HCT116 (cell line): ENCODE results near the gene NLE1. TPM values are rescaled to one million over a fixed set of nuclear protein-coding genes. Genes with fewer than 3 reads are reported as not detected.

ENCODE experiments used
- ATAC-seq: fragments of 200-7000 bp; cut with Tn5 transposase; 2 replicates; pipeline ENCODE4 v1.9.1; 2020; ENCODE audit warnings: mild to moderate bottlenecking, moderate library complexity
- BruUV-seq: library from RNA; stranded (reverse); fragments of 400-500 nt; replicated peaks from 2 replicates; lab custom pipeline; 2021; lab: Mats Ljungman, UMichigan
- CTCF ChIA-PET: fragments of 300-600 bp; sonication (Branson Sonifier 250); formaldehyde crosslinking; loops from one replicate; lab custom pipeline; 2021; ENCODE audit warnings: antibody characterized with exemption; lab: Charles Lee
- POLR2A ChIA-PET: fragments of 300-600, 350-600 bp; sonication (Branson Sonifier 250); formaldehyde crosslinking; loops from one replicate; lab custom pipeline; 2021; ENCODE audit warnings: antibody characterized with exemption; lab: Charles Lee
- RAD21 ChIA-PET, 2 experiments: fragments of 300-600 bp; sonication (Branson Sonifier 250); formaldehyde crosslinking; loops; one replicate each; lab custom pipeline; 2023; ENCODE audit warnings: low total read pairs in 2 of 2; ENCODE audit not compliant: uncharacterized antibody in 2 of 2, unreplicated experiment in 2 of 2, low non-redundant PET in 1 of 2; lab: Charles Lee
- DNase-seq: peaks from one replicate; pipeline ENCODE4 v3.0.0-alpha.2; 2010; ENCODE audit warnings: low read depth, low spot score
- H2AFZ ChIP-seq: fragments of 200-600 bp; shearing (Covaris generic), sonication (generic); 2 replicates; pipeline ENCODE4 v1.6.1; 2017; ENCODE audit warnings: low read depth, mixed run types, mixed read lengths, antibody characterized with exemption, low read length; ENCODE audit not compliant: poor library complexity, severe bottlenecking
- H3K27ac ChIP-seq: 2 replicates; pipeline ENCODE4 v1.5.1; 2012; ENCODE audit warnings: low read depth, low read length
- H3K27me3 ChIP-seq: fragments of 200-600 bp; sonication (generic); 2 replicates; pipeline ENCODE4 v1.6.1; 2016; ENCODE audit warnings: mixed run types, low read length, mixed read lengths; ENCODE audit not compliant: insufficient read depth
- H3K36me3 ChIP-seq, 2 experiments: fragments of 200-500 bp in 1 of 2; fragments of 200-600 bp in 1 of 2; sonication (Bioruptor generic) in 1 of 2; sonication (generic) in 1 of 2; 2 replicates each; pipeline versions ENCODE4 v1.5.1 to v1.6.1; 2014 to 2016; ENCODE audit warnings: low read length in 2 of 2, inconsistent platforms in 1 of 2, mixed read lengths in 1 of 2, mixed run types in 1 of 2; ENCODE audit not compliant: insufficient read depth in 2 of 2, control insufficient read depth in 1 of 2
- H3K4me1 ChIP-seq, 2 experiments: fragments of 200-600 bp in 1 of 2; sonication (generic) in 1 of 2; 2 replicates each; pipeline versions ENCODE4 v1.5.1 to v1.6.1; 2012 to 2017; ENCODE audit warnings: low read length in 2 of 2, inconsistent platforms in 1 of 2, mild to moderate bottlenecking in 1 of 2, mixed read lengths in 1 of 2, mixed run types in 1 of 2, moderate library complexity in 1 of 2; ENCODE audit not compliant: insufficient read depth in 2 of 2, control insufficient read depth in 1 of 2
- H3K4me2 ChIP-seq: fragments of 200-600 bp; sonication (generic); 2 replicates; pipeline ENCODE4 v1.6.1; 2017; ENCODE audit warnings: mixed run types, low read length, mixed read lengths
- H3K4me3 ChIP-seq, 2 experiments: fragments of 200-600 bp in 1 of 2; sonication (generic) in 1 of 2; replicated peaks in 1 of 2; 2 replicates each; pipeline ENCODE4 v1.5.1; 2011 to 2016; ENCODE audit warnings: low read length in 2 of 2, control low read depth in 1 of 2, low read depth in 1 of 2, mild to moderate bottlenecking in 1 of 2, mixed read lengths in 1 of 2, mixed run types in 1 of 2
- H3K79me2 ChIP-seq: fragments of 200-600 bp; sonication (generic); 2 replicates; pipeline ENCODE4 v1.6.1; 2017; ENCODE audit warnings: mild to moderate bottlenecking, mixed run types, low read length, moderate library complexity, mixed read lengths; ENCODE audit not compliant: insufficient read depth
- H3K9ac ChIP-seq: fragments of 200-600 bp; sonication (generic); 2 replicates; pipeline ENCODE4 v1.6.1; 2016; ENCODE audit warnings: low read length, mixed read lengths
- H3K9me2 ChIP-seq: fragments of 200-600 bp; sonication (generic), shearing (Covaris generic); 2 replicates; pipeline ENCODE4 v1.6.1; 2017; ENCODE audit warnings: mixed run types, mild to moderate bottlenecking, moderate library complexity; ENCODE audit not compliant: insufficient read depth
- H3K9me3 ChIP-seq, 2 experiments: fragments of 200-500 bp in 1 of 2; fragments of 200-600 bp in 1 of 2; sonication (Bioruptor generic) in 1 of 2; sonication (generic) in 1 of 2; 2 replicates each; pipeline ENCODE4 v1.6.1; 2014 to 2017; ENCODE audit warnings: low read length in 2 of 2, mixed read lengths in 2 of 2, inconsistent platforms in 1 of 2, low read depth in 1 of 2, mild to moderate bottlenecking in 1 of 2, mixed run types in 1 of 2, moderate library complexity in 1 of 2; ENCODE audit not compliant: control insufficient read depth in 1 of 2, insufficient read depth in 1 of 2
- H4K20me1 ChIP-seq: fragments of 200-600 bp; sonication (generic), shearing (Covaris generic); 2 replicates; pipeline ENCODE4 v1.6.1; 2017; ENCODE audit warnings: mixed run types, mild to moderate bottlenecking, moderate library complexity; ENCODE audit not compliant: insufficient read depth
- CBX3 ChIP-seq: IDR thresholded peaks from 2 replicates; pipeline ENCODE4 v1.6.1; 2012; ENCODE audit warnings: low read depth
- CEBPB ChIP-seq: IDR thresholded peaks from 2 replicates; pipeline ENCODE4 v1.6.1; 2012; ENCODE audit warnings: low read depth
- POLR2A ChIP-seq: IDR thresholded peaks from 2 replicates; pipeline ENCODE4 v1.7.0; 2011; ENCODE audit warnings: borderline replicate concordance; ENCODE audit not compliant: insufficient read depth, insufficient read length; ENCODE audit errors: extremely low read depth
- SIN3A ChIP-seq: IDR thresholded peaks from 2 replicates; pipeline ENCODE4 v1.6.1; 2012; ENCODE audit warnings: low read depth
- intact Hi-C: fragments of 100-400 bp; cut with micrococcal nuclease; formaldehyde crosslinking; loops from 2 replicates; pipeline ENCODE4 v1.10.0; 2022
- total RNA-seq: library from RNA; stranded (reverse); gene quantifications from one replicate; pipeline ENCODE4 v1.2.1, GENCODE V29; 2021; ENCODE audit not compliant: unreplicated experiment
- TF ChIP-seq, protein P1 (sequence below): IDR thresholded peaks from 2 replicates; pipeline ENCODE4 v1.6.1; 2012; ENCODE audit warnings: low read depth
- TF ChIP-seq, protein P2 (sequence below), 3 experiments: fragments of 200-600 bp in 1 of 3; sonication (generic) in 1 of 3; IDR thresholded peaks in 2 of 3; conservative IDR thresholded peaks in 1 of 3; 2 replicates each; pipeline ENCODE4 v1.5.1; 2012 to 2017; ENCODE audit warnings: low read depth in 2 of 3, low read length in 2 of 3, antibody characterized with exemption in 1 of 3, borderline replicate concordance in 1 of 3, control low read depth in 1 of 3, mild to moderate bottlenecking in 1 of 3, mixed read lengths in 1 of 3, mixed run types in 1 of 3, moderate library complexity in 1 of 3; ENCODE audit not compliant: insufficient read depth in 1 of 3
- TF ChIP-seq, protein P3 (sequence below): IDR thresholded peaks from 2 replicates; pipeline ENCODE4 v1.6.1; 2012
- TF ChIP-seq, protein P4 (sequence below): IDR thresholded peaks from 2 replicates; pipeline ENCODE4 v1.6.1; 2011; ENCODE audit warnings: mild to moderate bottlenecking, low read length, moderate library complexity; ENCODE audit not compliant: insufficient replicate concordance; ENCODE audit errors: extremely low read depth

NLE1 gene
- total RNA-seq, 1 experiment from 2014 or later: 55.5 TPM

DNA sequence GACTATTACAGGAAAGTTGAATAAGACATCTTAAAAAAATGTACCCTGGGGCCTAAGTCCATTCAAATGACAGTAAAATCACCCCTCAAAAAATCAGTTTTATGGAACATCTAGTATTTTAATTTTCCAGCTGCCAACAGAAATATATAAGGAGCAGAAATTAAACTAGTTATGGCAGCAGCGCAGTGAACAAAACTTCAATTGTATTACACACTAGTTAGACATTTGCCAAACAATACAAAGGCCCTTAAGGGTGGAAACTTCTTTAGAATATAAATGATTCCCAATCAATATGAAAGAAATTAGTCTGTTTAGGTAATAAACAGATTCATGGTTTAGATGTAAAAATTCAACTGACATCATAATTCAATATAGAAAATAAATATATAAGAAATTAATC, 60.5 kb downstream of the NLE1 start (continued):
- TF ChIP-seq, protein P1, sequence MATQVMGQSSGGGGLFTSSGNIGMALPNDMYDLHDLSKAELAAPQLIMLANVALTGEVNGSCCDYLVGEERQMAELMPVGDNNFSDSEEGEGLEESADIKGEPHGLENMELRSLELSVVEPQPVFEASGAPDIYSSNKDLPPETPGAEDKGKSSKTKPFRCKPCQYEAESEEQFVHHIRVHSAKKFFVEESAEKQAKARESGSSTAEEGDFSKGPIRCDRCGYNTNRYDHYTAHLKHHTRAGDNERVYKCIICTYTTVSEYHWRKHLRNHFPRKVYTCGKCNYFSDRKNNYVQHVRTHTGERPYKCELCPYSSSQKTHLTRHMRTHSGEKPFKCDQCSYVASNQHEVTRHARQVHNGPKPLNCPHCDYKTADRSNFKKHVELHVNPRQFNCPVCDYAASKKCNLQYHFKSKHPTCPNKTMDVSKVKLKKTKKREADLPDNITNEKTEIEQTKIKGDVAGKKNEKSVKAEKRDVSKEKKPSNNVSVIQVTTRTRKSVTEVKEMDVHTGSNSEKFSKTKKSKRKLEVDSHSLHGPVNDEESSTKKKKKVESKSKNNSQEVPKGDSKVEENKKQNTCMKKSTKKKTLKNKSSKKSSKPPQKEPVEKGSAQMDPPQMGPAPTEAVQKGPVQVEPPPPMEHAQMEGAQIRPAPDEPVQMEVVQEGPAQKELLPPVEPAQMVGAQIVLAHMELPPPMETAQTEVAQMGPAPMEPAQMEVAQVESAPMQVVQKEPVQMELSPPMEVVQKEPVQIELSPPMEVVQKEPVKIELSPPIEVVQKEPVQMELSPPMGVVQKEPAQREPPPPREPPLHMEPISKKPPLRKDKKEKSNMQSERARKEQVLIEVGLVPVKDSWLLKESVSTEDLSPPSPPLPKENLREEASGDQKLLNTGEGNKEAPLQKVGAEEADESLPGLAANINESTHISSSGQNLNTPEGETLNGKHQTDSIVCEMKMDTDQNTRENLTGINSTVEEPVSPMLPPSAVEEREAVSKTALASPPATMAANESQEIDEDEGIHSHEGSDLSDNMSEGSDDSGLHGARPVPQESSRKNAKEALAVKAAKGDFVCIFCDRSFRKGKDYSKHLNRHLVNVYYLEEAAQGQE: no peak
- TF ChIP-seq CBX3 (no peak), SIN3A (no peak)
- TF ChIP-seq, protein P2, sequence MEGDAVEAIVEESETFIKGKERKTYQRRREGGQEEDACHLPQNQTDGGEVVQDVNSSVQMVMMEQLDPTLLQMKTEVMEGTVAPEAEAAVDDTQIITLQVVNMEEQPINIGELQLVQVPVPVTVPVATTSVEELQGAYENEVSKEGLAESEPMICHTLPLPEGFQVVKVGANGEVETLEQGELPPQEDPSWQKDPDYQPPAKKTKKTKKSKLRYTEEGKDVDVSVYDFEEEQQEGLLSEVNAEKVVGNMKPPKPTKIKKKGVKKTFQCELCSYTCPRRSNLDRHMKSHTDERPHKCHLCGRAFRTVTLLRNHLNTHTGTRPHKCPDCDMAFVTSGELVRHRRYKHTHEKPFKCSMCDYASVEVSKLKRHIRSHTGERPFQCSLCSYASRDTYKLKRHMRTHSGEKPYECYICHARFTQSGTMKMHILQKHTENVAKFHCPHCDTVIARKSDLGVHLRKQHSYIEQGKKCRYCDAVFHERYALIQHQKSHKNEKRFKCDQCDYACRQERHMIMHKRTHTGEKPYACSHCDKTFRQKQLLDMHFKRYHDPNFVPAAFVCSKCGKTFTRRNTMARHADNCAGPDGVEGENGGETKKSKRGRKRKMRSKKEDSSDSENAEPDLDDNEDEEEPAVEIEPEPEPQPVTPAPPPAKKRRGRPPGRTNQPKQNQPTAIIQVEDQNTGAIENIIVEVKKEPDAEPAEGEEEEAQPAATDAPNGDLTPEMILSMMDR (IDR thresholded peaks at IDR 0.05 in 2 of 3, conservative IDR thresholded peaks at IDR 0.05 in 1 of 3; ENCODE audit: borderline replicate concordance in 1 of 3, insufficient read depth in 1 of 3, low read depth in 2 of 3, low read length in 2 of 3): no peak

DNA sequence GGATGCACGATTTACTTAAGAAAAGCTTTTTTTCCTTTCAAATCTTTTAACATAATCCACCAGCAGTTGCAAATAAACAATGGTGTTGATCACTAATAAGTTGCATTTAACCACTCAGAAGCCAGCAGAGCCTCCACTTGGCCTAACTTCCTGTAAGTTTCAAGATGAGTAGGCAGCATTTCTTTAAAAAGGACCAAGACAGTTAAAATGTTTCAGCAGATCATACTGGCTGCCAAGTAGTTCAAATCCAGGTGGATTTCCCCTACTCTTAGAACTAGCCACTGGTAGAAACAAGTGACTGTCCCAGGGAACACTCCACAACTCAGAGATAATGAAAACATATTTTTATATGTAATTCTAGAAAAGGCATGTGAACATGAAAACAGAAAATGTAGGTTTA, 61.6 kb downstream of the NLE1 start:
- Histone ChIP-seq H3K4me2 (no peak overlapping the region), H3K9me2 (no peaks in the 10 kb centered on the region; the same call in 1 of the 2 replicates), H3K4me3 (no peak overlapping the region), H4K20me1 (no peaks in the 10 kb centered on the region), H3K9ac (no peak overlapping the region), H3K4me1 (peaks cover 44 to 64% of the 10 kb centered on the region in 2 experiments), H2AFZ (no peak overlapping the region)
- no peak for DNase-seq
- CTCF ChIA-PET: interaction anchor here (1.9 kb wide), 1 partner anchor 9 kb away, joined by 7 read pairs; no protein-coding TSS in a partner anchor
- RAD21 ChIA-PET: no interaction called here
- POLR2A ChIA-PET: interaction anchor here (3.9 kb wide), 1 partner anchor 17 kb away, joined by 17 read pairs; the partner anchor contains the start of gene RFFL
- intact Hi-C loops: no loop called here
- no TSS peak for BruUV-seq
- TF ChIP-seq, protein P3, sequence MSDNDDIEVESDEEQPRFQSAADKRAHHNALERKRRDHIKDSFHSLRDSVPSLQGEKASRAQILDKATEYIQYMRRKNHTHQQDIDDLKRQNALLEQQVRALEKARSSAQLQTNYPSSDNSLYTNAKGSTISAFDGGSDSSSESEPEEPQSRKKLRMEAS: no peak
- TF ChIP-seq, protein P4, sequence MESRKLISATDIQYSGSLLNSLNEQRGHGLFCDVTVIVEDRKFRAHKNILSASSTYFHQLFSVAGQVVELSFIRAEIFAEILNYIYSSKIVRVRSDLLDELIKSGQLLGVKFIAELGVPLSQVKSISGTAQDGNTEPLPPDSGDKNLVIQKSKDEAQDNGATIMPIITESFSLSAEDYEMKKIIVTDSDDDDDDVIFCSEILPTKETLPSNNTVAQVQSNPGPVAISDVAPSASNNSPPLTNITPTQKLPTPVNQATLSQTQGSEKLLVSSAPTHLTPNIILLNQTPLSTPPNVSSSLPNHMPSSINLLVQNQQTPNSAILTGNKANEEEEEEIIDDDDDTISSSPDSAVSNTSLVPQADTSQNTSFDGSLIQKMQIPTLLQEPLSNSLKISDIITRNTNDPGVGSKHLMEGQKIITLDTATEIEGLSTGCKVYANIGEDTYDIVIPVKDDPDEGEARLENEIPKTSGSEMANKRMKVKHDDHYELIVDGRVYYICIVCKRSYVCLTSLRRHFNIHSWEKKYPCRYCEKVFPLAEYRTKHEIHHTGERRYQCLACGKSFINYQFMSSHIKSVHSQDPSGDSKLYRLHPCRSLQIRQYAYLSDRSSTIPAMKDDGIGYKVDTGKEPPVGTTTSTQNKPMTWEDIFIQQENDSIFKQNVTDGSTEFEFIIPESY: no peak
- no peak for TF ChIP-seq CEBPB
- no peak for TF ChIP-seq POLR2A
- TF ChIP-seq, all 23 proteins: peak for 0
- H3K9me3 ChIP-seq: no peaks in the 10 kb centered on the region
- no peaks in the 10 kb centered on the region for H3K36me3 ChIP-seq
- H3K27me3 ChIP-seq: no peaks in the 10 kb centered on the region
- ATAC-seq: no peak
- no peak overlapping the region for H3K27ac ChIP-seq
- peaks cover 73% of the 10 kb centered on the region for H3K79me2 ChIP-seq
